Mucosa of rectum (tissue), 2 donors: ENCODE measurements around the gene AFF2.

Experiments used
- H3K27ac ChIP-seq, 2 donors: one replicate each; pipeline ENCODE4 v1.7.0; 2013; ENCODE audit warnings: inconsistent platforms in 2 of 2, low read depth in 2 of 2, low read length in 2 of 2
- H3K27me3 ChIP-seq, 2 donors: one replicate each; pipeline ENCODE4 v1.7.0; 2013; ENCODE audit warnings: low read length in 2 of 2; ENCODE audit not compliant: control insufficient read depth in 2 of 2, insufficient read depth in 2 of 2
- H3K36me3 ChIP-seq, 2 donors: one replicate each; pipeline ENCODE4 v1.7.0; 2013; ENCODE audit warnings: low read length in 2 of 2; ENCODE audit not compliant: control insufficient read depth in 2 of 2, insufficient read depth in 2 of 2
- H3K4me1 ChIP-seq, 2 donors: one replicate each; pipeline ENCODE4 v1.7.0; 2013; ENCODE audit warnings: low read length in 2 of 2, mild to moderate bottlenecking in 1 of 2; ENCODE audit not compliant: control insufficient read depth in 2 of 2, insufficient read depth in 2 of 2
- H3K4me3 ChIP-seq, 2 donors: one replicate each; pipeline ENCODE4 v1.7.0; 2013; ENCODE audit warnings: low read length in 2 of 2
- H3K9ac ChIP-seq, 2 donors: one replicate each; pipeline ENCODE4 v1.7.0; 2013; ENCODE audit warnings: low read length in 2 of 2, low read depth in 1 of 2, mild to moderate bottlenecking in 1 of 2
- H3K9me3 ChIP-seq, 2 donors: one replicate each; pipeline ENCODE4 v1.7.0; 2013; ENCODE audit warnings: low read length in 2 of 2; ENCODE audit not compliant: control insufficient read depth in 2 of 2
- donor health status: healthy.
- donor health status: Normal muscosa, but diverticular disease.

Gene AFF2

DNA sequence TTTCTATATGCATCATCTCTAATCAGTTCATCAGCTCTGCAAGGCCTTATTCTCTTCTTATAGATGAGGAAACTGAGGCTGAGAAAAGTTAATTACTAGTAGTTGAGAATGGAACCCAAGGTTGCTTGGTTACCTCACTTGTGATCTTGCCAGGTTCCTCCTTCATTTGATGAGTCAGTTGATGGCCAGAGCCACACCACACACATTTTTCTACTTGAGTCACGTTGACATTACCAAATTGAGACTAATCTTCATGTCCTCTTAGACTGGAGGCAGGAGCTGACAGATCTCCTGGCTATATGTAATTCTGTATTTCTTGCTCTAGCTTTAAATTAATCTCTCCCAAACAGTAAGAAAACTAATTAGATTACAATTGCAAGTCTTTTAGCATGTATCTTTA lies 428.4 kb downstream of the AFF2 start:
- H3K27me3 ChIP-seq: no peaks in the 10 kb centered on the region
- H3K36me3 ChIP-seq: no peaks in the 10 kb centered on the region
- H3K4me1 ChIP-seq: no peaks in the 10 kb centered on the region
- no peaks in the 10 kb centered on the region for H3K9me3 ChIP-seq
- no peak overlapping the region for H3K4me3 ChIP-seq
- no peak overlapping the region for H3K9ac ChIP-seq
- H3K27ac ChIP-seq: no peak overlapping the region

GRCh38 chrX:148929686-148930085 lies 429.3 kb downstream of the AFF2 start:
- no peaks in the 10 kb centered on the region for H3K9me3 ChIP-seq
- no peak overlapping the region for H3K9ac ChIP-seq
- H3K4me1 ChIP-seq: no peaks in the 10 kb centered on the region
- H3K27me3 ChIP-seq: no peaks in the 10 kb centered on the region
- no peak overlapping the region for H3K27ac ChIP-seq
- H3K36me3 ChIP-seq: no peaks in the 10 kb centered on the region
- no peak overlapping the region for H3K4me3 ChIP-seq

DNA sequence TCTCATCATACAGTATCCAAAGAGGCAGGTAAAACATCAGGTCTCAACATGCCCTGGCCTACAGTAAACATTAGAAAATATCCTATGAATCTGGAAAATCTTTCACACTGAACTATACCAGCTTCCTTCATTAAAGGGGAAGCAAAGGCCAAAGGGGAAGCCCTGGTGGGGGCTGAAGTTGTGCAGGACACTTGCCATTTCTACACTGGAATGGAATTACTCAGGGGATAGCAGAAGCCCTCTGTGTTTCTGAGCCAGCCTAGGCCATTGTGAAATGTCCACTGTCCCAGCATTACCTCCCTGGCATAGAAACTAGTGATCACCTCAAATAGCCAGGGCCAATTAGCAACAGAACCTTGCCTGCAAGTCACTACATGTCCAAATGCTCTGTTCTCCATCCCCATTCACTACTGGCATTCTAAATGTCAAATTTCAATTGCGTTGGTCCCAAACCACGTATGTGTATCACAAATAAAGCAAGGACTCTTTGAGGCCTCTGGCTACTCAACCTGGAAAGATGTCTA lies 429.9 kb downstream of the AFF2 start:
- Histone ChIP-seq H3K9ac (no peak overlapping the region), H3K27ac (no peak overlapping the region), H3K4me1 (no peaks in the 10 kb centered on the region), H3K27me3 (no peaks in the 10 kb centered on the region), H3K4me3 (no peak overlapping the region), H3K36me3 (no peaks in the 10 kb centered on the region), H3K9me3 (no peaks in the 10 kb centered on the region)

- Histone ChIP-seq H3K4me3 (no peak overlapping the region), H3K9me3 (no peaks in the 10 kb centered on the region), H3K27ac (no peak overlapping the region), H3K9ac (no peak overlapping the region), H3K27me3 (no peaks in the 10 kb centered on the region), H3K4me1 (no peaks in the 10 kb centered on the region), H3K36me3 (no peaks in the 10 kb centered on the region)
Measured at GRCh38 chrX:148933881-148934280, 433.5 kb downstream of the AFF2 start.

DNA sequence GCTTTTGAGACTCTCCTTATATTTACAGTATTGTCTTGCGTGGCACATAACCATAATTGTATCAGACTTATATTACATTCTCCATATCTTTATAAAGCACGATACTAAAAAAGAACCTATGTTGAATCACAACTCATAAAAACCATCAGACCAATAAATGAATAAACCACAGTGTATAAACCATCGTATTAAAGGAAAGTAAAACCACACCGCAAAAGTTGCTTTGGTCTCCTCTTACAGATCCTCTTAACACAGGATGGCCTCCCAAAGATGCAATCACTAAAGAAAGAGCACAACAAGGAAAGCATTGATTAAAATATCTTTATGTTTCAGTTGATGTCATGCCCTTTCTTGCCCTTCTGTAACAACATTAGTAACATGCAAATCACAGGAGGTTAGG lies 437.9 kb downstream of the AFF2 start:
- no peaks in the 10 kb centered on the region for H3K36me3 ChIP-seq
- no peaks in the 10 kb centered on the region for H3K9me3 ChIP-seq
- no peaks in the 10 kb centered on the region for H3K27me3 ChIP-seq
- H3K4me1 ChIP-seq: no peaks in the 10 kb centered on the region
- no peak overlapping the region for H3K27ac ChIP-seq
- no peak overlapping the region for H3K9ac ChIP-seq
- no peak overlapping the region for H3K4me3 ChIP-seq

- no peaks in the 10 kb centered on the region for H3K36me3 ChIP-seq
- no peaks in the 10 kb centered on the region for H3K4me1 ChIP-seq
- H3K9me3 ChIP-seq: no peaks in the 10 kb centered on the region
- H3K4me3 ChIP-seq: no peak overlapping the region
- no peak overlapping the region for H3K9ac ChIP-seq
- no peaks in the 10 kb centered on the region for H3K27me3 ChIP-seq
- H3K27ac ChIP-seq: no peak overlapping the region
Measured at GRCh38 chrX:148940411-148940996, 440.1 kb downstream of the AFF2 start.

- Histone ChIP-seq H3K9ac (no peak overlapping the region), H3K9me3 (no peaks in the 10 kb centered on the region), H3K4me1 (no peaks in the 10 kb centered on the region), H3K36me3 (no peaks in the 10 kb centered on the region), H3K27me3 (no peaks in the 10 kb centered on the region), H3K27ac (no peak overlapping the region), H3K4me3 (no peak overlapping the region)
Measured at GRCh38 chrX:148942754-148943153, 442.3 kb downstream of the AFF2 start.

- no peak overlapping the region for H3K27ac ChIP-seq
- H3K4me3 ChIP-seq: no peak overlapping the region
- no peaks in the 10 kb centered on the region for H3K9me3 ChIP-seq
- H3K27me3 ChIP-seq: no peaks in the 10 kb centered on the region
- no peaks in the 10 kb centered on the region for H3K36me3 ChIP-seq
- no peaks in the 10 kb centered on the region for H3K4me1 ChIP-seq
- H3K9ac ChIP-seq: no peak overlapping the region
Measured at GRCh38 chrX:148947399-148947975, 447.1 kb downstream of the AFF2 start.

- Histone ChIP-seq H3K4me3 (no peak overlapping the region), H3K27ac (no peak overlapping the region), H3K4me1 (no peaks in the 10 kb centered on the region), H3K36me3 (no peaks in the 10 kb centered on the region), H3K27me3 (no peaks in the 10 kb centered on the region), H3K9ac (no peak overlapping the region), H3K9me3 (no peaks in the 10 kb centered on the region)
Measured at GRCh38 chrX:148956352-148956751, 455.9 kb downstream of the AFF2 start.

GRCh38 chrX:148958901-148959300 lies 458.5 kb downstream of the AFF2 start:
- no peaks in the 10 kb centered on the region for H3K36me3 ChIP-seq
- H3K9ac ChIP-seq: no peak overlapping the region
- no peak overlapping the region for H3K4me3 ChIP-seq
- H3K27ac ChIP-seq: no peak overlapping the region
- H3K27me3 ChIP-seq: no peaks in the 10 kb centered on the region
- no peaks in the 10 kb centered on the region for H3K4me1 ChIP-seq
- H3K9me3 ChIP-seq: no peaks in the 10 kb centered on the region
